ENCODE measurements around the gene NOVA1. TPM values are rescaled to one million over a fixed set of nuclear protein-coding genes. Genes with fewer than 3 reads are reported as not detected.

The NOVA1 gene
- polyA plus RNA-seq, 1 donor (not counting 4 experiments of a cell fraction or from before 2014, with no cell fraction given) = not detected

GRCh38 chr14:26415618-26416123 is 182.2 kb downstream of the NOVA1 start:
- Histone ChIP-seq H3K27ac (ENCODE audit: control insufficient read depth, insufficient read depth, low read length) (no peak overlapping the region), H2AFZ (ENCODE audit: control insufficient read depth, low read length) (no peak overlapping the region), H3K79me2 (ENCODE audit: control insufficient read depth, insufficient read depth, low read length) (no peaks in the 10 kb centered on the region), H3K9me1 (ENCODE audit: control insufficient read depth, extremely low read depth, insufficient read depth, low read length) (no peaks in the 10 kb centered on the region), H3K27me3 (ENCODE audit: control insufficient read depth, extremely low read depth, insufficient read depth, low read length) (no peaks in the 10 kb centered on the region), H3K36me3 (ENCODE audit: control insufficient read depth in 2 of 2, extremely low read depth in 1 of 2, insufficient read depth in 2 of 2, low read length in 2 of 2) (no peaks in the 10 kb centered on the region), H3K9ac (ENCODE audit: control insufficient read depth, extremely low read depth, insufficient read depth, low read length) (no peak overlapping the region), H3K4me2 (ENCODE audit: control insufficient read depth, extremely low read depth, insufficient read depth, low read depth, low read length) (no peak overlapping the region), H3K4me3 (ENCODE audit: control insufficient read depth in 2 of 3, extremely low read depth in 1 of 3, insufficient read depth in 2 of 3, low read depth in 1 of 3, low read length in 3 of 3) (no peak overlapping the region), H3K9me3 (ENCODE audit: control insufficient read depth, low read depth, low read length) (no peaks in the 10 kb centered on the region), H3K4me1 (ENCODE audit: control insufficient read depth, extremely low read depth, insufficient read depth, low read length) (no peaks in the 10 kb centered on the region), H4K20me1 (ENCODE audit: control insufficient read depth, extremely low read depth, insufficient read depth, low read length) (no peaks in the 10 kb centered on the region)
- TF ChIP-seq CTCF (optimal IDR thresholded peaks at IDR 0.05 in 1 of 3, IDR thresholded peaks at IDR 0.05 in 1 of 3, conservative IDR thresholded peaks at IDR 0.05 in 1 of 3; ENCODE audit: extremely low read depth in 1 of 3, insufficient read depth in 2 of 3, low read length in 3 of 3) = no peak
- no peak for TF ChIP-seq EZH2 (IDR thresholded peaks at IDR 0.05; ENCODE audit: low read length)
- dilution Hi-C loops (cut with MboI; ENCODE audit: extremely low pct_ligation_motif_present, low sequenced_read_pairs) = no loop called here
- DNase-seq (ENCODE audit: low read depth, low spot score) (no peak), FAIRE-seq (no peak)

- DNase-seq (ENCODE audit: low read depth, low spot score) (no peak), FAIRE-seq (no peak)
- Histone ChIP-seq H3K27ac (ENCODE audit: control insufficient read depth, insufficient read depth, low read length) (no peak overlapping the region), H3K4me1 (ENCODE audit: control insufficient read depth, extremely low read depth, insufficient read depth, low read length) (no peaks in the 10 kb centered on the region), H2AFZ (ENCODE audit: control insufficient read depth, low read length) (no peak overlapping the region), H3K36me3 (ENCODE audit: control insufficient read depth in 2 of 2, extremely low read depth in 1 of 2, insufficient read depth in 2 of 2, low read length in 2 of 2) (no peaks in the 10 kb centered on the region), H3K79me2 (ENCODE audit: control insufficient read depth, insufficient read depth, low read length) (no peaks in the 10 kb centered on the region), H3K4me3 (ENCODE audit: control insufficient read depth in 2 of 3, extremely low read depth in 1 of 3, insufficient read depth in 2 of 3, low read depth in 1 of 3, low read length in 3 of 3) (no peak overlapping the region), H3K9ac (ENCODE audit: control insufficient read depth, extremely low read depth, insufficient read depth, low read length) (no peak overlapping the region), H4K20me1 (ENCODE audit: control insufficient read depth, extremely low read depth, insufficient read depth, low read length) (no peaks in the 10 kb centered on the region), H3K27me3 (ENCODE audit: control insufficient read depth, extremely low read depth, insufficient read depth, low read length) (no peaks in the 10 kb centered on the region), H3K9me3 (ENCODE audit: control insufficient read depth, low read depth, low read length) (no peaks in the 10 kb centered on the region), H3K9me1 (ENCODE audit: control insufficient read depth, extremely low read depth, insufficient read depth, low read length) (no peaks in the 10 kb centered on the region), H3K4me2 (ENCODE audit: control insufficient read depth, extremely low read depth, insufficient read depth, low read depth, low read length) (no peak overlapping the region)
- TF ChIP-seq CTCF (optimal IDR thresholded peaks at IDR 0.05 in 1 of 3, IDR thresholded peaks at IDR 0.05 in 1 of 3, conservative IDR thresholded peaks at IDR 0.05 in 1 of 3; ENCODE audit: extremely low read depth in 1 of 3, insufficient read depth in 2 of 3, low read length in 3 of 3) = no peak
- TF ChIP-seq EZH2 (IDR thresholded peaks at IDR 0.05; ENCODE audit: low read length) = no peak
- dilution Hi-C loops (cut with MboI; ENCODE audit: extremely low pct_ligation_motif_present, low sequenced_read_pairs) = no loop called here
Measured at GRCh38 chr14:26414926-26415325, 182.9 kb downstream of the NOVA1 start.

All from keratinocyte (primary cell).